ENCODE data around the gene LBH. TPM values are rescaled to one million over a fixed set of nuclear protein-coding genes. Genes with fewer than 3 reads are reported as not detected.

Gene LBH
- polyA plus RNA-seq, 1 of the 3 experiments (the other 2 are of a cell fraction): 22.8 TPM

Small RNAs within 50 kb of the gene (small RNA-seq; reads per million reads assigned to genes)
- 0 to 0.23 (median 0) reads per million in 7 experiments for gene SNORA10B

Other genes with a start within 250 kb of the LBH start
- 60.5 and 81.6 TPM in 2 replicates for gene YPEL5, start 84.5 kb upstream of the LBH start, polyA plus RNA-seq (2012; rRNA removed)
- 6.9 and 7.3 TPM in 2 replicates for gene LCLAT1, start 215.7 kb downstream of the LBH start, polyA plus RNA-seq (2012; rRNA removed)

All from SK-N-SH (cell line).